HCT116 (cell line): Measurements from ENCODE around the gene DNAJC28. TPM values are rescaled to one million over a fixed set of nuclear protein-coding genes. Genes with fewer than 3 reads are reported as not detected.

Source experiments
- ATAC-seq: fragments of 200-7000 bp; cut with Tn5 transposase; 2 replicates; pipeline ENCODE4 v1.9.1; 2020; ENCODE audit warnings: mild to moderate bottlenecking, moderate library complexity
- BruUV-seq: library from RNA; stranded (reverse); fragments of 400-500 nt; replicated peaks from 2 replicates; lab custom pipeline; 2021; lab: Mats Ljungman, UMichigan
- CTCF ChIA-PET: fragments of 300-600 bp; sonication (Branson Sonifier 250); formaldehyde crosslinking; loops from one replicate; lab custom pipeline; 2021; ENCODE audit warnings: antibody characterized with exemption; lab: Charles Lee
- POLR2A ChIA-PET: fragments of 300-600, 350-600 bp; sonication (Branson Sonifier 250); formaldehyde crosslinking; loops from one replicate; lab custom pipeline; 2021; ENCODE audit warnings: antibody characterized with exemption; lab: Charles Lee
- RAD21 ChIA-PET, 2 experiments: fragments of 300-600 bp; sonication (Branson Sonifier 250); formaldehyde crosslinking; loops; one replicate each; lab custom pipeline; 2023; ENCODE audit warnings: low total read pairs in 2 of 2; ENCODE audit not compliant: uncharacterized antibody in 2 of 2, unreplicated experiment in 2 of 2, low non-redundant PET in 1 of 2; lab: Charles Lee
- DNase-seq: peaks from one replicate; pipeline ENCODE4 v3.0.0-alpha.2; 2010; ENCODE audit warnings: low read depth, low spot score
- H2AFZ ChIP-seq: fragments of 200-600 bp; shearing (Covaris generic), sonication (generic); 2 replicates; pipeline ENCODE4 v1.6.1; 2017; ENCODE audit warnings: low read depth, mixed run types, mixed read lengths, antibody characterized with exemption, low read length; ENCODE audit not compliant: poor library complexity, severe bottlenecking
- H3K27ac ChIP-seq: 2 replicates; pipeline ENCODE4 v1.5.1; 2012; ENCODE audit warnings: low read depth, low read length
- H3K27me3 ChIP-seq: fragments of 200-600 bp; sonication (generic); 2 replicates; pipeline ENCODE4 v1.6.1; 2016; ENCODE audit warnings: mixed run types, low read length, mixed read lengths; ENCODE audit not compliant: insufficient read depth
- H3K36me3 ChIP-seq, 2 experiments: fragments of 200-500 bp in 1 of 2; fragments of 200-600 bp in 1 of 2; sonication (Bioruptor generic) in 1 of 2; sonication (generic) in 1 of 2; 2 replicates each; pipeline versions ENCODE4 v1.5.1 to v1.6.1; 2014 to 2016; ENCODE audit warnings: low read length in 2 of 2, inconsistent platforms in 1 of 2, mixed read lengths in 1 of 2, mixed run types in 1 of 2; ENCODE audit not compliant: insufficient read depth in 2 of 2, control insufficient read depth in 1 of 2
- H3K4me1 ChIP-seq, 2 experiments: fragments of 200-600 bp in 1 of 2; sonication (generic) in 1 of 2; 2 replicates each; pipeline versions ENCODE4 v1.5.1 to v1.6.1; 2012 to 2017; ENCODE audit warnings: low read length in 2 of 2, inconsistent platforms in 1 of 2, mild to moderate bottlenecking in 1 of 2, mixed read lengths in 1 of 2, mixed run types in 1 of 2, moderate library complexity in 1 of 2; ENCODE audit not compliant: insufficient read depth in 2 of 2, control insufficient read depth in 1 of 2
- H3K4me2 ChIP-seq: fragments of 200-600 bp; sonication (generic); 2 replicates; pipeline ENCODE4 v1.6.1; 2017; ENCODE audit warnings: mixed run types, low read length, mixed read lengths
- H3K4me3 ChIP-seq, 2 experiments: fragments of 200-600 bp in 1 of 2; sonication (generic) in 1 of 2; replicated peaks in 1 of 2; 2 replicates each; pipeline ENCODE4 v1.5.1; 2011 to 2016; ENCODE audit warnings: low read length in 2 of 2, control low read depth in 1 of 2, low read depth in 1 of 2, mild to moderate bottlenecking in 1 of 2, mixed read lengths in 1 of 2, mixed run types in 1 of 2
- H3K79me2 ChIP-seq: fragments of 200-600 bp; sonication (generic); 2 replicates; pipeline ENCODE4 v1.6.1; 2017; ENCODE audit warnings: mild to moderate bottlenecking, mixed run types, low read length, moderate library complexity, mixed read lengths; ENCODE audit not compliant: insufficient read depth
- H3K9ac ChIP-seq: fragments of 200-600 bp; sonication (generic); 2 replicates; pipeline ENCODE4 v1.6.1; 2016; ENCODE audit warnings: low read length, mixed read lengths
- H3K9me2 ChIP-seq: fragments of 200-600 bp; sonication (generic), shearing (Covaris generic); 2 replicates; pipeline ENCODE4 v1.6.1; 2017; ENCODE audit warnings: mixed run types, mild to moderate bottlenecking, moderate library complexity; ENCODE audit not compliant: insufficient read depth
- H3K9me3 ChIP-seq, 2 experiments: fragments of 200-500 bp in 1 of 2; fragments of 200-600 bp in 1 of 2; sonication (Bioruptor generic) in 1 of 2; sonication (generic) in 1 of 2; 2 replicates each; pipeline ENCODE4 v1.6.1; 2014 to 2017; ENCODE audit warnings: low read length in 2 of 2, mixed read lengths in 2 of 2, inconsistent platforms in 1 of 2, low read depth in 1 of 2, mild to moderate bottlenecking in 1 of 2, mixed run types in 1 of 2, moderate library complexity in 1 of 2; ENCODE audit not compliant: control insufficient read depth in 1 of 2, insufficient read depth in 1 of 2
- H4K20me1 ChIP-seq: fragments of 200-600 bp; sonication (generic), shearing (Covaris generic); 2 replicates; pipeline ENCODE4 v1.6.1; 2017; ENCODE audit warnings: mixed run types, mild to moderate bottlenecking, moderate library complexity; ENCODE audit not compliant: insufficient read depth
- CBX3 ChIP-seq: IDR thresholded peaks from 2 replicates; pipeline ENCODE4 v1.6.1; 2012; ENCODE audit warnings: low read depth
- CEBPB ChIP-seq: IDR thresholded peaks from 2 replicates; pipeline ENCODE4 v1.6.1; 2012; ENCODE audit warnings: low read depth
- EGR1 ChIP-seq: IDR thresholded peaks from 2 replicates; pipeline ENCODE4 v1.6.1; 2012; ENCODE audit warnings: low read depth
- ELF1 ChIP-seq: IDR thresholded peaks from 2 replicates; pipeline ENCODE4 v1.6.1; 2012; ENCODE audit warnings: low read depth, borderline replicate concordance
- EZH2 ChIP-seq: fragments of 200-600 bp; sonication (generic); IDR thresholded peaks from 2 replicates; pipeline ENCODE4 v1.6.1; 2017; ENCODE audit warnings: antibody characterized with exemption, mixed run types
- EZH2phosphoT487 ChIP-seq: fragments of 200-600 bp; IDR thresholded peaks from 2 replicates; pipeline ENCODE4 v1.6.1; 2018; ENCODE audit warnings: antibody characterized with exemption, borderline replicate concordance
- FOSL1 ChIP-seq: IDR thresholded peaks from 2 replicates; pipeline ENCODE4 v1.6.1; 2012; ENCODE audit warnings: low read depth
- POLR2A ChIP-seq: IDR thresholded peaks from 2 replicates; pipeline ENCODE4 v1.7.0; 2011; ENCODE audit warnings: borderline replicate concordance; ENCODE audit not compliant: insufficient read depth, insufficient read length; ENCODE audit errors: extremely low read depth
- POLR2AphosphoS5 ChIP-seq: IDR thresholded peaks from 2 replicates; pipeline ENCODE4 v1.6.1; 2011; ENCODE audit warnings: mild to moderate bottlenecking, low read depth, low read length, moderate library complexity
- RAD21 ChIP-seq: IDR thresholded peaks from 2 replicates; pipeline ENCODE4 v1.6.1; 2012; ENCODE audit warnings: low read depth, mild to moderate bottlenecking
- SP1 ChIP-seq: IDR thresholded peaks from 2 replicates; pipeline ENCODE4 v1.6.1; 2012; ENCODE audit warnings: low read depth
- SRF ChIP-seq: IDR thresholded peaks from 2 replicates; pipeline ENCODE4 v1.6.1; 2012; ENCODE audit warnings: low read depth
- TCF7L2 ChIP-seq: IDR thresholded peaks from 2 replicates; pipeline ENCODE4 v1.7.0; 2011; ENCODE audit warnings: borderline replicate concordance, inconsistent platforms; ENCODE audit not compliant: insufficient read depth, insufficient read length; ENCODE audit errors: extremely low read depth
- YY1 ChIP-seq: IDR thresholded peaks from 2 replicates; pipeline ENCODE4 v1.6.1; 2011; ENCODE audit warnings: low read length, low read depth, moderate library complexity, mild to moderate bottlenecking; ENCODE audit not compliant: insufficient replicate concordance; ENCODE audit errors: extremely low read depth
- ZNF274 ChIP-seq: fragments of 200-500 bp; sonication (Bioruptor generic); IDR thresholded peaks from 2 replicates; pipeline ENCODE4 v1.6.1; 2014; ENCODE audit warnings: mild to moderate bottlenecking, low read depth, low read length, inconsistent platforms
- intact Hi-C: fragments of 100-400 bp; cut with micrococcal nuclease; formaldehyde crosslinking; loops from 2 replicates; pipeline ENCODE4 v1.10.0; 2022
- total RNA-seq: library from RNA; stranded (reverse); gene quantifications from one replicate; pipeline ENCODE4 v1.2.1, GENCODE V29; 2021; ENCODE audit not compliant: unreplicated experiment
- TF ChIP-seq, protein P1 (sequence below): IDR thresholded peaks from 2 replicates; pipeline ENCODE4 v1.6.1; 2011; ENCODE audit warnings: mild to moderate bottlenecking, low read length, moderate library complexity; ENCODE audit not compliant: insufficient replicate concordance; ENCODE audit errors: extremely low read depth
- TF ChIP-seq, protein P2 (sequence below): IDR thresholded peaks from 2 replicates; pipeline ENCODE4 v1.6.1; 2012
- TF ChIP-seq, protein P3 (sequence below): IDR thresholded peaks from 2 replicates; pipeline ENCODE4 v1.6.1; 2012; ENCODE audit warnings: low read depth
- TF ChIP-seq, protein P4 (sequence below), 3 experiments: fragments of 200-600 bp in 1 of 3; sonication (generic) in 1 of 3; IDR thresholded peaks in 2 of 3; conservative IDR thresholded peaks in 1 of 3; 2 replicates each; pipeline ENCODE4 v1.5.1; 2012 to 2017; ENCODE audit warnings: low read depth in 2 of 3, low read length in 2 of 3, antibody characterized with exemption in 1 of 3, borderline replicate concordance in 1 of 3, control low read depth in 1 of 3, mild to moderate bottlenecking in 1 of 3, mixed read lengths in 1 of 3, mixed run types in 1 of 3, moderate library complexity in 1 of 3; ENCODE audit not compliant: insufficient read depth in 1 of 3

The DNAJC28 gene
- total RNA-seq, 1 experiment from 2014 or later: 0.81 TPM

DNA sequence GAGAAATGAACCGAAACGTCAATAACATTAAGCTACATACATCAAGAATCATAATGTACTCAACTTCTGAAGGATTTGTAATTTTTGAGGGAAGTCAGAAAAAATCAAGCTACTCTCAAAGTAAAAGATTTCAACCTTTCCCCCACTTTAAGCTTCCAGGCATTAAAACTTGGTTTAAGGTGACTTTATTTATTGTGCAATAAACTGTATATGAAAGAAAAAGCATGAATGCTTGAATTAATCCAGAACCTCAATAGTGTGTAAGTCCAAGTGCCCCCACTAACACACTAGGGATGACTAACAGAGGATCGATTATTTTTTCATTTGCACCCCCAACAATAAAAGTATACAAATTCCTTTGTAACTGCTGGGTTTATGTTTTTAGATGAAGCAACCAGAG lies 39.5 kb upstream of the DNAJC28 start:
- no peak overlapping the region for H3K9ac ChIP-seq
- H3K36me3 ChIP-seq: peaks cover 81 to 95% of the 10 kb centered on the region in 2 experiments
- no peak overlapping the region for H3K27ac ChIP-seq
- peaks cover 50% of the 10 kb centered on the region for H3K79me2 ChIP-seq
- H3K4me2 ChIP-seq: no peak overlapping the region
- no peaks in the 10 kb centered on the region for H3K4me1 ChIP-seq
- DNase-seq: no peak
- no peak overlapping the region for H2AFZ ChIP-seq
- ChIA-PET RAD21 (no interaction called here), CTCF (no interaction called here), POLR2A (no interaction called here)
- no peak for TF ChIP-seq EGR1
- no peak for TF ChIP-seq ZNF274
- TF ChIP-seq SP1: no peak
- no peak for TF ChIP-seq EZH2
- no peak for TF ChIP-seq CEBPB
- TF ChIP-seq EZH2phosphoT487: no peak
- no peak for TF ChIP-seq ELF1
- TF ChIP-seq, protein P1, sequence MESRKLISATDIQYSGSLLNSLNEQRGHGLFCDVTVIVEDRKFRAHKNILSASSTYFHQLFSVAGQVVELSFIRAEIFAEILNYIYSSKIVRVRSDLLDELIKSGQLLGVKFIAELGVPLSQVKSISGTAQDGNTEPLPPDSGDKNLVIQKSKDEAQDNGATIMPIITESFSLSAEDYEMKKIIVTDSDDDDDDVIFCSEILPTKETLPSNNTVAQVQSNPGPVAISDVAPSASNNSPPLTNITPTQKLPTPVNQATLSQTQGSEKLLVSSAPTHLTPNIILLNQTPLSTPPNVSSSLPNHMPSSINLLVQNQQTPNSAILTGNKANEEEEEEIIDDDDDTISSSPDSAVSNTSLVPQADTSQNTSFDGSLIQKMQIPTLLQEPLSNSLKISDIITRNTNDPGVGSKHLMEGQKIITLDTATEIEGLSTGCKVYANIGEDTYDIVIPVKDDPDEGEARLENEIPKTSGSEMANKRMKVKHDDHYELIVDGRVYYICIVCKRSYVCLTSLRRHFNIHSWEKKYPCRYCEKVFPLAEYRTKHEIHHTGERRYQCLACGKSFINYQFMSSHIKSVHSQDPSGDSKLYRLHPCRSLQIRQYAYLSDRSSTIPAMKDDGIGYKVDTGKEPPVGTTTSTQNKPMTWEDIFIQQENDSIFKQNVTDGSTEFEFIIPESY: no peak
- no peak for TF ChIP-seq YY1
- TF ChIP-seq SRF: no peak
- TF ChIP-seq, protein P2, sequence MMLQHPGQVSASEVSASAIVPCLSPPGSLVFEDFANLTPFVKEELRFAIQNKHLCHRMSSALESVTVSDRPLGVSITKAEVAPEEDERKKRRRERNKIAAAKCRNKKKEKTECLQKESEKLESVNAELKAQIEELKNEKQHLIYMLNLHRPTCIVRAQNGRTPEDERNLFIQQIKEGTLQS: no peak
- TF ChIP-seq, protein P3, sequence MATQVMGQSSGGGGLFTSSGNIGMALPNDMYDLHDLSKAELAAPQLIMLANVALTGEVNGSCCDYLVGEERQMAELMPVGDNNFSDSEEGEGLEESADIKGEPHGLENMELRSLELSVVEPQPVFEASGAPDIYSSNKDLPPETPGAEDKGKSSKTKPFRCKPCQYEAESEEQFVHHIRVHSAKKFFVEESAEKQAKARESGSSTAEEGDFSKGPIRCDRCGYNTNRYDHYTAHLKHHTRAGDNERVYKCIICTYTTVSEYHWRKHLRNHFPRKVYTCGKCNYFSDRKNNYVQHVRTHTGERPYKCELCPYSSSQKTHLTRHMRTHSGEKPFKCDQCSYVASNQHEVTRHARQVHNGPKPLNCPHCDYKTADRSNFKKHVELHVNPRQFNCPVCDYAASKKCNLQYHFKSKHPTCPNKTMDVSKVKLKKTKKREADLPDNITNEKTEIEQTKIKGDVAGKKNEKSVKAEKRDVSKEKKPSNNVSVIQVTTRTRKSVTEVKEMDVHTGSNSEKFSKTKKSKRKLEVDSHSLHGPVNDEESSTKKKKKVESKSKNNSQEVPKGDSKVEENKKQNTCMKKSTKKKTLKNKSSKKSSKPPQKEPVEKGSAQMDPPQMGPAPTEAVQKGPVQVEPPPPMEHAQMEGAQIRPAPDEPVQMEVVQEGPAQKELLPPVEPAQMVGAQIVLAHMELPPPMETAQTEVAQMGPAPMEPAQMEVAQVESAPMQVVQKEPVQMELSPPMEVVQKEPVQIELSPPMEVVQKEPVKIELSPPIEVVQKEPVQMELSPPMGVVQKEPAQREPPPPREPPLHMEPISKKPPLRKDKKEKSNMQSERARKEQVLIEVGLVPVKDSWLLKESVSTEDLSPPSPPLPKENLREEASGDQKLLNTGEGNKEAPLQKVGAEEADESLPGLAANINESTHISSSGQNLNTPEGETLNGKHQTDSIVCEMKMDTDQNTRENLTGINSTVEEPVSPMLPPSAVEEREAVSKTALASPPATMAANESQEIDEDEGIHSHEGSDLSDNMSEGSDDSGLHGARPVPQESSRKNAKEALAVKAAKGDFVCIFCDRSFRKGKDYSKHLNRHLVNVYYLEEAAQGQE: no peak
- no peak for TF ChIP-seq FOSL1
- no peak for TF ChIP-seq CBX3
- TF ChIP-seq POLR2AphosphoS5: no peak
- TF ChIP-seq POLR2A: no peak
- TF ChIP-seq, protein P4, sequence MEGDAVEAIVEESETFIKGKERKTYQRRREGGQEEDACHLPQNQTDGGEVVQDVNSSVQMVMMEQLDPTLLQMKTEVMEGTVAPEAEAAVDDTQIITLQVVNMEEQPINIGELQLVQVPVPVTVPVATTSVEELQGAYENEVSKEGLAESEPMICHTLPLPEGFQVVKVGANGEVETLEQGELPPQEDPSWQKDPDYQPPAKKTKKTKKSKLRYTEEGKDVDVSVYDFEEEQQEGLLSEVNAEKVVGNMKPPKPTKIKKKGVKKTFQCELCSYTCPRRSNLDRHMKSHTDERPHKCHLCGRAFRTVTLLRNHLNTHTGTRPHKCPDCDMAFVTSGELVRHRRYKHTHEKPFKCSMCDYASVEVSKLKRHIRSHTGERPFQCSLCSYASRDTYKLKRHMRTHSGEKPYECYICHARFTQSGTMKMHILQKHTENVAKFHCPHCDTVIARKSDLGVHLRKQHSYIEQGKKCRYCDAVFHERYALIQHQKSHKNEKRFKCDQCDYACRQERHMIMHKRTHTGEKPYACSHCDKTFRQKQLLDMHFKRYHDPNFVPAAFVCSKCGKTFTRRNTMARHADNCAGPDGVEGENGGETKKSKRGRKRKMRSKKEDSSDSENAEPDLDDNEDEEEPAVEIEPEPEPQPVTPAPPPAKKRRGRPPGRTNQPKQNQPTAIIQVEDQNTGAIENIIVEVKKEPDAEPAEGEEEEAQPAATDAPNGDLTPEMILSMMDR (IDR thresholded peaks at IDR 0.05 in 2 of 3, conservative IDR thresholded peaks at IDR 0.05 in 1 of 3; ENCODE audit: borderline replicate concordance in 1 of 3, insufficient read depth in 1 of 3, low read depth in 2 of 3, low read length in 2 of 3): no peak
- no peak for TF ChIP-seq RAD21
- TF ChIP-seq TCF7L2: no peak
- no peaks in the 10 kb centered on the region for H3K9me3 ChIP-seq
- H3K4me3 ChIP-seq: no peak overlapping the region
- BruUV-seq: no TSS peak
- H4K20me1 ChIP-seq: peaks cover 8% of the 10 kb centered on the region; the same call in 1 of the 2 replicates
- intact Hi-C loops: no loop called here
- H3K9me2 ChIP-seq: no peaks in the 10 kb centered on the region
- no peaks in the 10 kb centered on the region for H3K27me3 ChIP-seq
- ATAC-seq: no peak
